Activated CD8-positive, alpha-beta memory T cell treated with anti-CD3 and anti-CD28 coated beads for 36 hours (primary cell): ENCODE results near the gene TCHH. TPM values are rescaled to one million over a fixed set of nuclear protein-coding genes. Genes with fewer than 3 reads are reported as not detected.

Source experiments
- CTCF ChIA-PET: fragments of 350-600 bp; sonication (Branson Sonifier 250); formaldehyde crosslinking; loops from one replicate; lab custom pipeline; 2021; ENCODE audit warnings: antibody characterized with exemption; lab: Charles Lee
- POLR2A ChIA-PET: fragments of 350-600 bp; sonication (Branson Sonifier 250); formaldehyde crosslinking; loops from one replicate; lab custom pipeline; 2021; ENCODE audit warnings: antibody characterized with exemption; lab: Charles Lee
- total RNA-seq, 2 experiments: library from RNA; stranded (reverse); gene quantifications; one replicate each; pipeline ENCODE4 v1.2.3, GENCODE V29; 2021

The TCHH gene
- total RNA-seq, 2 experiments from 2014 or later, result 0.17 TPM

DNA sequence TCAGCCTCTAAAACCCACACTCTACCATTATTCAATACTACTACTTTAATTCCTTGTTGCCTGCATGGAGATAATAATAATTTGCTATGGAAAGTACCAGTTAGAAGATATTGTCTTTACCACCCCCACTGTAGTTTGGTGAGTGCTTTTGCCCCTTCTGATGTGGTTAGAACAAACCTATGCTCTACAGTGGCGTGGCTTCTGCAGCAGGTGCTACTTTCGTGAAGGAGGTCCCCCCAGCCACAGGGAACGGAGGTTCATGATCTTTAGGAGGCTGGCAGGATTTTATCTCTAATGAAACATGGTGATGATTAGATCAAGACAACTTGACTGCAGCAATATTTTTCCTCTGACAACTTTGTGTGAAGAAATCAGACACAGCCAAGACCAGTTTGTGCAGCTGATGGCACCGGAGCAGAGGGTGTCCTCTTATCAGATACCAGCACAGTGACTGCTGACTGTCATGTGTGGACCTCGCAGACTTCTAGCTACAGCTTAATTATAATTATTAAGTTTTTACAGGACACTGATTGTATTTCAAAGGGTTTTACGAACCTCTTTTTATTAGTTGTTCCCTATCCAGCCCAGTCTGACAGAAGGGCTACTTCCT lies 10.7 kb upstream of the TCHH start:
- CTCF ChIA-PET, result interaction anchor here (1.4 kb wide), 1 partner anchor 73 kb away, joined by 4 read pairs; no protein-coding TSS in a partner anchor
- POLR2A ChIA-PET, result no interaction called here

DNA sequence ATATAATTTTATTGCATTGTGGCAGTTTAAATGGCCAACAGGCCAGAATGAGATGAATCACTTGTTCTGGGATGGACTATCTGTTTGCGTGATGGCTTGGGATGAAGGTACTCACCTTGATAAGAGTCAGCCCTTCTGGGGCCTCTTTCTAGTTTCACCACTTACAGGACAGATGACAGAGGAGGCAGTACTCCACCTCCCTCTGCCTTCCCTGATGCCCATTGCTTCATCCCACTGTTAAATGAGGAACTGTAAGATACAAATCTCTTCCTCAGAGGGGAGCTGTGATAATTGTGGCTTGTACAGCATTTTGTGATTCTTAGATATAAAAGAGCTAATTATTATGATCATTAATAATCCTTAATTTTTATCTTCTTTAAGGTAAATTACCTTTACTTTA lies 3.7 kb upstream of the TCHH start:
- ChIA-PET POLR2A (no interaction called here), CTCF (no interaction called here)

DNA sequence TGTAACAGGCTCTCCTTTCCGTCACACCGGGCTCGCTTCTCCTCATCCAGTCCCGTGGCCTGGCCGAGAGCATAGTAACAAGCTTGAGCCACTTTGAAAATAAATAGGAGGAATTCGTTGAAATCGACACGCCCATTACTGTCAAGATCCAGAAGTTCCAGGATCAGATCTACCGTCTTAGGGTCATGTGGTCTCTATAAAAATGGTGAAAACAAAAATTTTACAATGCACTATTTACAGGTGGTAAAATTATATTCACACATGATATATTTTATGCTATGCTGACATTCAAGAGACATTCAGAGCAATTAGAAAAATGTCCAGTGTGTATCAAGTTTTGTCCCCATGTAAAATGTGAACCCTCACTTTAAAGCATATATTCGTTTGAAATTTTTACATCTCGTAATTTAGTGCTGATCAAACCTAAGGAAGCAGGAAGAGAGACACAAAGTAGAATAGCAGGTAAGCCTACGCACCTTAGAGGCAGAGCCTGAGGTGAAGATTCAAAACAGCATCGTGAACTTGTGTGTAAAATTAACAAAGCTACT lies 2.3 kb downstream of the TCHH start:
- CTCF ChIA-PET, result interaction anchor here (1.2 kb wide), 1 partner anchor 72 kb away, joined by 5 read pairs; no protein-coding TSS in a partner anchor
- POLR2A ChIA-PET, result no interaction called here

DNA sequence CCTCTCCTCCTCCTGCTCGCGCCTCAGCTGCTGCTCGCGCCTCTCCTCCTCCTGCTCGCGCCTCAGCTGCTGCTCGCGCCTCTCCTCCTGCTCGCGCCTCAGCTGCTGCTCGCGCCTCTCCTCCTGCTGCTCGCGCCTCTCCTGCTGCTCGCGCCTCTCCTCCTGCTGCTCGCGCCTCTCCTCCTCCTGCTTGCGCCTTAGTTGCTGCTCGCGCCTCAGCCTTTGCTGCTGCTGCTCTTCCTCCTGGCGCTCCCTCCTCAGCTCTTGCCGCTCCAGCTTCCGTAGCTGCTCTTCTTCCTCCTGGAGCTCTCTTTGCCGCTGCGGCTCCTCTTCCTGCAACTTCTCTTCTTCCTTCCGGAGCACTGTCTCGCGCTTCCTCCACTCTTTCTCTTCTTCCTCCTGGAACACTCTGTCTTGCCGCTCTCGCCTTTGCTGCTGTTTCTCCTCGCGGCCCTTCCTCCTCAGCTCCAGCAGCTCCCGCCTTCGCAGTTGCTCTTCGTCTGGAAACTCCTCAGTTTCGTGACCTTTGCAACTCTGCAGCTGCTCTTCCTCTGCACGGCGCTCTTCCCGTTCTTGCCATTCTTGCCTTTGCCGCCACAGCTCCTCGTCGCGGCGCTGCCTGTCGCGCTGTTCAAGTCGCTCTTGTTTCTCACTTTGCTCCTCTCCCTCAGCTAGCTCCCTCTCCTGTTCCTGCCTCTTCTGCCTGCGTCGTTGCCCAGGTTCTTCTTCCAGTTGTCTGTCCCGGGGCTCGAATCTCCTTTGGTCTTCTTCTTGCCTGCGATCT lies 3.0 kb downstream of the TCHH start:
- CTCF ChIA-PET, result interaction anchor here (1.2 to 1.4 kb wide), 2 partner anchors 72 to 77 kb away, joined by 4 to 5 read pairs; no protein-coding TSS in a partner anchor
- POLR2A ChIA-PET, result interaction anchor here (0.6 to 0.7 kb wide), 2 partner anchors 9 to 217 kb away, joined by 3 to 5 read pairs; no protein-coding TSS in a partner anchor

DNA sequence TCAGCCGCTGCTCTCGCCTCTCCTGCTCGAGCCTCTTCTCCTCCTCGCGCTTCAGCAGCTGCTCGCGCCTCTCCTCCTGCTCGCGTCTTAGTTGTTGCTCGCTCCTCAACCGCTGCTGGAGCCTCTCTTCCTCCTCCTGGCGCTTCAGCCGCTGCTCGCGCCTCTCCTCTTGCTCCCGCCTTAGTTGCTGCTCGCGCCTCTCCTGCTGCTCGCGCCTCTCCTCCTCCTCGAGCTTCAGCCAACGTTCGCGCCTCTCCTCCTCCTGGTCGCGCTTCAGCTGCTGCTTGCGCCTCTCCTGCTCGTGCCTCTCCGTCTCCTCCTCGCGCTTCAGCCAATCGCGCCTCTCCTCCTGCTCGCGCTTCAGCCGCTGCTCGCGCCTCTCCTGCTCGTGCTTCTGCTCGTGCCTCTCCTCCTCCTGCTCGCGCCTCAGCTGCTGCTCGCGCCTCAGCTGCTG lies 3.7 kb downstream of the TCHH start:
- ChIA-PET CTCF (interaction anchor here (1.2 to 1.4 kb wide), 3 partner anchors 60 to 78 kb away, joined by 4 to 5 read pairs (median 4); no protein-coding TSS in a partner anchor), POLR2A (interaction anchor here (0.6 to 0.7 kb wide), 2 partner anchors 9 to 216 kb away, joined by 3 to 5 read pairs; no protein-coding TSS in a partner anchor)

DNA sequence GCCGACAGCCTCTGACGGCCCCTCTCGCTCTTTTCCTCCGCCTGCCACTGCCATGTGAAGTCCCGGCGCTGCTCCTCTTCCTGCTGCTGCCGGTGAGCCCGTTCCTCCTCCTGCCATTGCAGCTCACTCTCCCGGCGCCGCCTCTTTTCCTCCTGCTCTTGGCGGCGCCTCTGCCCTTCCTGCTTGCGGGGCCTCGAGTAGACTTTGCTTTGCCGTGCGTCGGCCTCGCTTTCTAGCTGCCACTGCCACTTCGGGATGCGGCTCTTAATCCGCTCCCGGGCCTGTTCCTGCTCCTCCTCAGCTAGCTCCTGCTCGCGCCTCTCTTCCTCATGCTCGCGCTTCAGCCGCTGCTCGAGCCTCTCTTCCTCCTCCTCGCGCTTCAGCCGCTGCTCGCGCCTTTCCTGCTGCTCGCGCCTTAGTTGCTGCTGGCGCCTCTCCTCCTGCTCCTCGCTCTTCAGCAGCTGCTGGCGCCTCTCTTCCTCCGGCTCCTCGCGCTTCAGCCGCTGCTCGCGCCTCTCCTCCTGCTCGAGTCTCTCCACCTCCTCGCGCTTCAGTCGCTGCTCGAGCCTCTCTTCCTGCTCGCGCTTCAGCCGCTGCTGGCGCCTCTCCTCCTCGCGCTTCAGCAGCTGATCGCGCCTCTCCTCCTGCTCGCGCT lies 4.3 kb downstream of the TCHH start:
- ChIA-PET POLR2A (no interaction called here), CTCF (interaction anchor here (0.9 to 1.4 kb wide), 3 partner anchors 13 to 78 kb away, joined by 3 to 4 read pairs (median 4); no protein-coding TSS in a partner anchor)

DNA sequence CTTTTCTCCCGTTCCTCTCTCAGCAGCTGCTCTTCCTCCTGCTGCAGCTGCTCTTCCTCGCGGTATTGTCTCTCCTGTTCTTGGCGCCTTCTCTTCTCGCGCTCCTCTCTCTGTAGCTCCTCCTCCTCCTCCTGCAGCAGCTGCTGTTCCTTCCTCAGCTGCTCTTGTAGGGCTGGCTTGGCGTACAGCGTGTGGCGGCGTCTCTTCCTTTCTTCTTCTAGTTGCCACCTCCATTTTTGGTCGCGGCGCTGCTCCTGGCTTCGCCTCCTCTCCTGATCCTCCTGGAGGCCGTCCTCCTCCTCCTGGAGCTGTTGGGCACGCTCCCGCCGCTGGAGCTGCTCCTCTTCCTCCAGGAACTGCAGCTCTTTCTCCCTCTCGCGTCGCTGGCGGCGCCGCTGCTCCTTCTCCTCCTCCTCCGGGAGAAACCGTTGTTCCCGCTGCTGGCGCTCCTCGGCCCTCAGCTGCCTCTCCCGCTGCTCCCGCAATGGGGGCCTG lies 4.8 kb downstream of the TCHH start:
- CTCF ChIA-PET, result interaction anchor here (0.9 to 1.3 kb wide), 2 partner anchors 14 to 59 kb away, joined by 3 to 4 read pairs; no protein-coding TSS in a partner anchor
- POLR2A ChIA-PET, result no interaction called here

DNA sequence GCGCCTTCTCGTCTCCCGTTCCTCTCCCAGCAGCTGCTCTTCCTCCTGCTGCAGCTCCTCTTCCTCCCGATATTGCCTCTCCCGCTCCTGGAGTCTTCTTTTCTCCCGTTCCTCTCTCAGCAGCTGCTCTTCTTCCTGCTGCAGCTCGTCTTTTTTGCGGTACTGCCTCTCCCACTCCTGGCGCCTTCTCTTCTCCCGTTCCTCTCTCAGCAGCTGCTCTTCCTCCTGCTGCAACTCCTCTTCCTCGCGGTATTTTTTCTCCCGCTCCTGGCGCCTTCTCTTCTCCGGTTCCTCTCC lies 5.3 kb downstream of the TCHH start:
- ChIA-PET POLR2A (no interaction called here), CTCF (no interaction called here)

DNA sequence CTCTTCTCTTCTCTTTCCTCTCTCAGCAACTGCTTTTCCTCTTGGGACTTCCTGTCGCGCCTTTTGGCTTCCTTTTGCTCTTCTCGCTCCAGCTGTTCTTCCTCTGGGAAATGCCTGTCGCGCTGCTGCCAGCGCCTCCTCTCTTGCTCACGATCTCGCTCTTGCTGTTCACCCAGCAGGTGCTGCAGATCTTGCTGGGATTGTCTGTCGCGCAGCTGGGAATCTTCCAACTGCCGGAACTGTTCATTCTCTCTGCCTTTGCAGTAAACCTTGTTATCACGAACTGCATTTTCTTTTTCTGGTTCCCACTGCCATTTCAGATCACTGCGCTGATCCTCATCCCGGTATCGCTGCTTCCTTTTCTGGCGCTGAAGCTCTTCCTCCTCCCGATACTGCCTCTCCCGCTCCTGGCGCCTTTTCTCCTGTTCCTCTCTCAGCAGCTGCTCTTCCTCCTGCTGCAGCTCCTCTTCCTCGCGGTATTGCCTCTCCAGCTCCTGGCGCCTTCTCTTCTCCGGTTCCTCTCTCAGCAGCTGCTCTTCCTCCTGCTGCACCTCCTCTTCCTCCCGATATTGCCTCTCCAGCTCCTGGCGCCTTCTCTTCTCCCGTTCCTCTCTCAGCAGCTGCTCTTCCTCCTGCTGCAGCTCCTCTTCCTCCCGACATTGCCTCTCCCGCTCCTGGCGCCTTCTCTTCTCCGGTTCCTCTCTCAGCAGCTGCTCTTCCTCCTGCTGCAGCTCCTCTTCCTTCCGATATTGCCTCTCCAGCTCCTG lies 5.8 kb downstream of the TCHH start:
- ChIA-PET CTCF (no interaction called here), POLR2A (interaction anchor here (0.9 kb wide), 1 partner anchor 72 kb away, joined by 3 read pairs; no protein-coding TSS in a partner anchor)

DNA sequence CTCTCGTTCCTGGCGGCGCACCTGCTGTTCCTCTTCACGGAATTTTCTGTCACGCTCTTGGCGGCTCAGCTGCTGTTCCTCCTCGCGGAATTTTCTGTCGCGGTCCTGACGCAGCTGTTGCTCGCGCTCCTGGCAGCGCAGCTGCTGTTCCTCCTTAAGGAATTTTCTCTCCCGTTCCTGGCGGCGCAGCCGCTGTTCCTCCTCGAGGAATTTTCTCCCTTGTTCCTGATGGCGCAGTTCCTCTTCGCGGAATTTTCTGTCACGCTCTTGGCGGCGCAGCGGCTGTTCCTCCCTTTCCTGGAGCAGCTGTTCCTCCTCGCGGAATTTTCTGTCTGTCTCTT lies 6.4 kb downstream of the TCHH start:
- ChIA-PET POLR2A (interaction anchor here (0.9 kb wide), 1 partner anchor 72 kb away, joined by 3 read pairs; no protein-coding TSS in a partner anchor), CTCF (no interaction called here)

DNA sequence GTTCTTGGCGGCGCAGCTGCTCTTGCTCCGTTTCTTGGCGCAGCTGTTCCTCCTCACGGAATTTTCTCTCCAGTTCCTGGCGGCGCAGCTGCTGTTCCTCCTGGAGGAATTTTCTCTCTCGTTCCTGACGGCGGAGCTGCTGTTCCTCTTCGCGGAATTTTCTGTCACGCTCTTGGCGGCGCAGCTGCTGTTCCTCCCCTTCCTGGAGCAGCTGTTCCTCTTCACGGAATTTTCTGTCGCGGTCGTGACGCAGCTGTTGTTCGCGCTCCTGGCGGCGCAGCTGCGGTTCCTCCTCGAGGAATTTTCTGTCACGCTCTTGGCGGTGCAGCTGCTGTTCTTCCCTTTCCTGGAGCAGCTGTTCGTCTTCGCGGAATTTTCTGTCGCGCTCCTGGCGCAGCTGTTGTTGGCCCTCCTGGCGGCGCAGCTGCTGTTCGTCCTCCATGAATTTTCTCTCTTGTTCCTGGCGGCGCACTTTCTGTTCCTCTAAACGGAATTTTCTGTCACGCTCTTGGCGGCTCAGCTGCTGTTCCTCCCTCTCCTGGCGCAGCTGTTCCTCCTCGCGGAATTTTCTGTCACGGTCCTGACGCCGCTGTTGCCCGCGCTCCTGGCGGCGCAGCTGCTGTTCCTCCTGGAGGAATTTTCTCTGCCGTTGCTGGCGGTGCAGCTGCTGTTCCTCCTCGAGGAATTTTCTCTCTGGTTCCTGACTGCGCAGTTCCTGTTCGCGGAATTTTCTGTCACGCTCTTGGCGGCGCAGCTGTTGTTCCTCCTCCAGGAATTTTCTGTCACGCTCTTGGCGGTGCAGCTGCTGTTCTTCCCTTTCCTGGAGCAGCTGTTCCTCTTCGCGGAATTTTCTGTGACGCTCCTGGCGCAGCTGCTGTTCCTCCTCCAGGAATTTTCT lies 7.0 kb downstream of the TCHH start:
- ChIA-PET POLR2A (no interaction called here), CTCF (interaction anchor here (1.2 kb wide), 1 partner anchor 77 kb away, joined by 3 read pairs; no protein-coding TSS in a partner anchor)

DNA sequence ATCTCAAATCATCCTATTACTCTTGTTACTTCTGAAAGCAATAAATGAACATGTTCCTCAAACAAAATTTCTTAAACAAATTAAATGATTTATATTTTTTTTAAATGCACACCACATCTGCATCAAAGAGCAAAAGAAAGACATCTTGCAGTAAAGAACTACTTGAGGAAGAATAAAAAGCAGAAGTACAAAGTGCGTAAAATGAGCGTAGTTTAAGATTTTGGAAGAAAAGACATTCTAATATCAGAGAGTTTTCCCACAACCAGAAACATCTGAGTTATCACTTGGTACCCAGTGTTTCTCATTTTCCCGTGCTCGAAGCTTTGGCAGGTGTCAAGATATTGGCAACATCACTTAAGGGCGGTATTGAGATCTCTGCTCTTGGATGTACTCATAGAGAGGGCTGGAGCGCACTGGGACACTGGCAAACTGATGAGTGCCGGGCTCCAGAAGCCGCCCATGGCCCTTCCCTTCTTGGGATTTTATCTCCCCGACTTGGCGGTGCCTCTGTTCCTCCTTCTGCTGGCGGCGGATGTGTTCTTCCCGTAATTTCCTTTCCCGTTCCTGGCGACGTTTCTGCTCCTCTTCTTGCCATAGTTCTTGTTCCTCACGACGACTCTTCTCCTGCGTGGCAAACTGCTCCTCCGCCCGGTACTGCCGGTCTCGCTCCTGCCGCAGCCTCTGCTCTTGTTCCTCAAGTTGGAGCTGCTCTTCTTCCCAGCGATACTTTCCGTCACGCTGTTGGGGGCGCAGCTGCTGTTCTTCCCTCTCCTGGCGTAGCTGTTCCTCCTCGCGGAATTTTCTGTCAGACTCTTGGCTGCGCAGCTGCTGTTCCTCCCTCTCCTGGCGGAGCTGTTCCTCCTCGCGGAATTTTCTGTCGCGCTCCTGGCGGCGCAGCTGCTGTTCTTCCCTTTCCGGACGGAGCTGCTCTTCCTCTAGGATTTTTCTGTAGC lies 7.9 kb downstream of the TCHH start:
- CTCF ChIA-PET, result interaction anchor here (1.2 kb wide), 1 partner anchor 78 kb away, joined by 3 read pairs; no protein-coding TSS in a partner anchor
- POLR2A ChIA-PET, result no interaction called here

DNA sequence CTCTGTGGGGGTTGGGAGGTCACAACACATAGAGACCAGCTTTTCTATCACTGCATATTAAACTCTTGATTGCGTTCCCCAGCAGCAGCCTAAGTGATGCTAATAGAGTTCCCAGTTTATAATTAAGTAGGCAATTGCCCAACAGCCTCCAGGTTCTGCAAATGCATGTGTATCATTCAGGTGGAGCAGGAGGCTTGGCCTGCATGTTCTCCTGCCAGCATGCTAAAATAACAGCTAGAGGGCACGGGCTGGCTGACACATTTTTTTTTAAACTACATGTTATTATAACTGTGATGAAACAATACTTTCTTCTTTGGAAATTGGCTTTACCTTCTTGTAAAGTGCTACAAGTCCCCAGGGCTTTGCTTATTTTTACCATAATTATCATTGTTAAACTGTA lies 10.4 kb downstream of the TCHH start:
- ChIA-PET CTCF (no interaction called here), POLR2A (no interaction called here)

DNA sequence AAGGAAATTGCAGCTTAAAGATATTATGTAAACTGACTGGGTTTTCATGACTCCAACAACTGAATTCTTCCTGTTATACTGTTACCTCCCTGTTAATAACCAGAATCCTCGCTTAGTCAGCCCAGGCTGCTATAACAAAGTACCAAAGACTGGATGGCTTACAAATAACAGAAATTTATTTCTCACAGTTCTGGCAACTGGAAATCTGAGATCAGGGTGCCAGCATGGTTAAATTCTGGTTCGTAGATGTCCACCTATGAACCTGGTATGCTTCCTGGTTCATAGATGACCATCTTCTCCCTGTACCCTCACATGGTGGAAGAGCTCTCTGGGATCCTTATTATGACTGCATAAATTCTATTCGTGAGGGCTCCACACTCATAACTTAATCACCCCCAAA lies 18.3 kb downstream of the TCHH start:
- ChIA-PET POLR2A (no interaction called here), CTCF (no interaction called here)

DNA sequence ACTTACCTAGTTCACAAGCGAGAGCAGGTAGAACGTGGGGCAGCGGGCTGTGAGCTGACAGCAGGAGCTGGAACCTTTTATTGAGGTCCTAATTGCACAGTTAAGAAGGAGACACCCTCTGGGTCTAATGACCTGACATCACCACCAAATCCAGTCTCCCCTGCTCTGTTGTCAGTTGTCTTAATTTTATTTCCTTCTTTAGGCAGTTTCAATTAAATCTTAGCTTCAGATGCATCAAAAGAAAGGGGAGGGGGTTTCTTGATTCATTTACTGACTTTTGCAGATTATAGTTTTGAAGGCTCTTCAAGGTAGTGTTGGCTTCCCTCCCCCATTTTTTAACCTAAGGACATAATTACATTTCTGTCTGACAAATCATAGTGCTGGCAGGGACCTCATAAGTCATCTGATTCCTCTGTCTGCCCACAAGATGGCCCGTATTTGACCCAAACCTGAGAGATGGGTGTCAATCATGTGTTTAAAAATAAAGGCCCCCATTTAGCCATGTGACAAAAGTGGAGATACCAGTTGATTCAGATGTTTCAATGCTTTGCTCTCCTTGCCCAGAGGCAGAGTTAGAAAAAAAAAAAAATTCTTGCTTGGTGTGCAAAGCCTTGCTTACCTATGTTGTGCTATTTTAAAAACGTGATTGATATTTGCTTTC lies 26.1 kb downstream of the TCHH start, which contains the start of gene TCHHL1:
TSS of gene TCHHL1 (minus strand) at position 51 of the 661 bp plus-strand sequence. CDS start 921 bp downstream, outside the sequence.
- POLR2A ChIA-PET, result no interaction called here
- CTCF ChIA-PET, result no interaction called here

DNA sequence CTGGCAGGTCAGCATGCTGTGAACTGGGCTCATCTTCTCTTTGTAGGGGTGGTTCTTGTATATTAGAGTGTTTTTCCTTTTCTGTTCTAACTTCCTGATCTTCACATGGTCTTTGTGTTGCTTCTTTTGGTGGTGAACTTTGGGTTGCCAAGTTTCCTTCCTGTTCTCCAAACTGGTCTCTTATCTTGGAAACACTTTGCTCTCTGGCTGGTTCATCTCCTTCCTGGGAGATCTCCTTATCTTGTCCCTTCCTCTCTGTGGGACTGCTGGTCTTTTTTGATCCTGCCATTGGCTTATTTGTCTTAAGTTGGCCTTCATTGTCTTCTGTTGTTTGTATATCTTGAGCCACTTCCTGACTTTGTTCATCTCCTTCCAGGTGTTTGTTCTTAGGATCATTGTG lies 28.5 kb downstream of the TCHH start:
- POLR2A ChIA-PET, result no interaction called here
- CTCF ChIA-PET, result no interaction called here
